Upper lobe of left lung (tissue), 6 donors: ENCODE results near the gene CLIP4. TPM values are rescaled to one million over a fixed set of nuclear protein-coding genes. Genes with fewer than 3 reads are reported as not detected.

Experiments
- ATAC-seq, 2 donors: fragments of 200-7000 bp; cut with Tn5 transposase; one replicate each; pipeline ENCODE4 v1.9.1; 2022; ENCODE audit warnings: mild to moderate bottlenecking in 2 of 2, moderate library complexity in 2 of 2; ENCODE audit not compliant: low FRiP score in 2 of 2
- DNase-seq, 2 donors: peaks; one replicate each; pipeline ENCODE4 v3.0.0-alpha.2; 2019 to 2020
- H3K27ac ChIP-seq, 4 donors: fragments of 200-600 bp; sonication (generic); one replicate each; pipeline ENCODE4 v1.5.1; 2016 to 2019
- H3K27me3 ChIP-seq, 4 donors: fragments of 200-600 bp; sonication (generic); one replicate each; pipeline ENCODE4 v1.5.1; 2017 to 2019
- H3K36me3 ChIP-seq, 4 donors: fragments of 200-600 bp; sonication (generic); one replicate each; pipeline ENCODE4 v1.5.1; 2016 to 2019
- H3K4me1 ChIP-seq, 4 donors: fragments of 200-600 bp; sonication (generic); one replicate each; pipeline ENCODE4 v1.5.1; 2018 to 2019
- H3K4me3 ChIP-seq, 4 donors: fragments of 200-600 bp; sonication (generic); one replicate each; pipeline ENCODE4 v1.5.1; 2017 to 2019; ENCODE audit warnings: mild to moderate bottlenecking in 2 of 4, moderate library complexity in 1 of 4
- H3K9me3 ChIP-seq, 4 donors: fragments of 200-600 bp; sonication (generic); one replicate each; pipeline ENCODE4 v1.5.1; 2018 to 2019
- CTCF ChIP-seq, 6 experiments: fragments of 450-650 bp in 4 of 6; fragments of 200-600 bp in 2 of 6; sonication (generic) in 2 of 6; IDR thresholded peaks; one replicate each; pipeline ENCODE4 v1.5.1; 2016 to 2019; ENCODE audit warnings: antibody characterized with exemption in 6 of 6
- EP300 ChIP-seq, 4 donors: sonication (generic); formaldehyde crosslinking; IDR thresholded peaks; one replicate each; pipeline ENCODE4 v1.5.1; 2017; ENCODE audit warnings: antibody characterized with exemption in 4 of 4, control low read depth in 2 of 4
- POLR2A ChIP-seq, 4 donors: fragments of 450-650 bp; IDR thresholded peaks; one replicate each; pipeline ENCODE4 v1.5.1; 2016 to 2017; ENCODE audit warnings: antibody characterized with exemption in 4 of 4, mild to moderate bottlenecking in 2 of 4
- POLR2AphosphoS5 ChIP-seq, 2 donors: sonication (generic); formaldehyde crosslinking; IDR thresholded peaks; one replicate each; pipeline ENCODE4 v1.5.1; 2017; ENCODE audit warnings: antibody characterized with exemption in 2 of 2
- WGBS, 2 donors: methylation state at CpG; one replicate each; pipeline ENCODE4 v1.1.5; 2017 to 2018; 5-methylcytosine and 5-hydroxymethylcytosine counted together
- total RNA-seq, 6 donors: library from RNA; depleted of rRNA in 4 of 6; stranded (reverse); fragments of >200 nt in 4 of 6; gene quantifications; one replicate each; pipeline versions ENCODE4 v1.1.0 to v1.2.1, GENCODE V29; 2016 to 2021
- donor health status: DM: no; HTN: no; CAD: no; lungs with moderate emphysema.
- donor health status: DM: no; HTN: yes; CAD: no; lungs with severe emphysema.

Gene CLIP4
- total RNA-seq, 6 donors from 2014 or later, result 46.0 to 104 (median 69.5) TPM

GRCh38 chr2:29139152-29139551 is 23.9 kb downstream of the CLIP4 start:
- Histone ChIP-seq H3K36me3 (peaks cover 2 to 7% (median 4%) of the 10 kb centered on the region in 4 donors), H3K4me3 (no peak overlapping the region), H3K27ac (no peak overlapping the region), H3K9me3 (peaks cover 0 to 3% (median 0%) of the 10 kb centered on the region in 4 donors), H3K27me3 (no peaks in the 10 kb centered on the region), H3K4me1 (no peaks in the 10 kb centered on the region)
- WGBS, 2 donors, result 94 to 99% methylated on average over 3 of the region's 3 CpGs
- DNase-seq (no peak), ATAC-seq (no peak)
- TF ChIP-seq POLR2AphosphoS5 (IDR thresholded peaks at IDR 0.05), result no peak
- no peak for TF ChIP-seq EP300 (IDR thresholded peaks at IDR 0.05)
- no peak for TF ChIP-seq POLR2A (IDR thresholded peaks at IDR 0.05)
- TF ChIP-seq CTCF (IDR thresholded peaks at IDR 0.05), result no peak

GRCh38 chr2:29139731-29140130 is 24.5 kb downstream of the CLIP4 start:
- no peak overlapping the region for H3K4me3 ChIP-seq
- TF ChIP-seq POLR2A (IDR thresholded peaks at IDR 0.05) (no peak), POLR2AphosphoS5 (IDR thresholded peaks at IDR 0.05) (no peak), CTCF (IDR thresholded peaks at IDR 0.05) (no peak)
- 41 to 71% methylated on average over 1 of the region's 1 CpG for WGBS, 2 donors
- no peaks in the 10 kb centered on the region for H3K4me1 ChIP-seq
- peaks cover 0 to 3% (median 0%) of the 10 kb centered on the region in 4 donors for H3K9me3 ChIP-seq
- H3K36me3 ChIP-seq, result peaks cover 3 to 10% (median 7%) of the 10 kb centered on the region in 4 donors
- ATAC-seq (no peak), DNase-seq (no peak)
- no peak overlapping the region for H3K27ac ChIP-seq
- H3K27me3 ChIP-seq, result no peaks in the 10 kb centered on the region

DNA sequence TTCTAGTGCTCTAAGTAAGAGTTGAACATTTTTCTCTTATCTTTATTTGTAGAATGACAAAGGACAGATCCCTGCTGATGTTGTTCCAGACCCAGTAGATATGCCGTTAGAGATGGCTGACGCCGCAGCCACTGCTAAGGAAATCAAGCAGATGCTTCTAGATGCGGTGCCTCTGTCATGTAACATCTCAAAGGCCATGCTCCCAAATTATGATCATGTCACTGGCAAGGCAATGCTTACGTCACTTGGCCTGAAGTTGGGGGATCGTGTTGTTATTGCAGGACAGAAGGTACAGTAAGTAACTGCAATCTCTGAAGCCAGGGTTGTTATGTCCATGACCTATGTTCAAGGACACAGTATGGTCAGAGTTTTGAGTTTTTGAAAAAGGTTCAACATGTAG is 28.4 kb downstream of the CLIP4 start:
- Histone ChIP-seq H3K4me3 (no peak overlapping the region), H3K27me3 (no peaks in the 10 kb centered on the region), H3K27ac (no peak overlapping the region), H3K9me3 (peaks cover 0 to 3% (median 0%) of the 10 kb centered on the region in 4 donors), H3K4me1 (no peaks in the 10 kb centered on the region), H3K36me3 (peaks cover 0 to 21% (median 8%) of the 10 kb centered on the region in 4 donors)
- ATAC-seq, result no peak
- no peak for TF ChIP-seq POLR2AphosphoS5 (IDR thresholded peaks at IDR 0.05)
- no peak for TF ChIP-seq POLR2A (IDR thresholded peaks at IDR 0.05)
- TF ChIP-seq CTCF (IDR thresholded peaks at IDR 0.05), result no peak
- no peak for TF ChIP-seq EP300 (IDR thresholded peaks at IDR 0.05)
- no peak for DNase-seq
- WGBS, 2 donors, result 91% methylated on average over 6 of the region's 6 CpGs

DNA sequence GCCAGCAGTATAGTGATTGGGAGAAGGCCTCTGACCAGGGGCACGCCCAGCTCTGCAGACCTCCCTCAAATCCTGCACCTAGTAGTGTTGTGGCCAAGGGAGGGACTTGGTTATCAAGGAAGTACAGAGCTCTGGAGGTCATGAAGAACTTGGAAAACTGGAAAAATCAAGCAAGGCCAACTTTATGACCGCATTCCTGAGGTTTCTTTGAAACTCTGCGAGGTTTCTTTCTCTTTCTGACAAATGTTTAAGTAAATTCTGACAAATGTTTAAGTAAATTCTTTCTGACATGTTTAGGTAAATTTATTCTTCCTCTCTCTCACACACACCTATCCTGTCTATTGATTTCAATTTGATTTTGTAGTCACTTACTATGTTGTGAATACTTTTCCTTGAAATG is 31.0 kb downstream of the CLIP4 start:
- no peak overlapping the region for H3K27ac ChIP-seq
- WGBS, 2 donors, result 80 to 91% methylated on average over 3 of the region's 3 CpGs
- H3K9me3 ChIP-seq, result no peaks in the 10 kb centered on the region
- H3K4me1 ChIP-seq, result no peaks in the 10 kb centered on the region
- ATAC-seq (no peak), DNase-seq (no peak)
- no peak for TF ChIP-seq POLR2A (IDR thresholded peaks at IDR 0.05)
- TF ChIP-seq CTCF (IDR thresholded peaks at IDR 0.05), result no peak
- no peak for TF ChIP-seq EP300 (IDR thresholded peaks at IDR 0.05)
- no peak for TF ChIP-seq POLR2AphosphoS5 (IDR thresholded peaks at IDR 0.05)
- no peaks in the 10 kb centered on the region for H3K27me3 ChIP-seq
- no peak overlapping the region for H3K4me3 ChIP-seq
- H3K36me3 ChIP-seq, result peaks cover 0 to 21% (median 8%) of the 10 kb centered on the region in 4 donors

- ATAC-seq (no peak), DNase-seq (no peak)
- H3K36me3 ChIP-seq, result peaks cover 5 to 21% (median 8%) of the 10 kb centered on the region in 4 donors
- H3K9me3 ChIP-seq, result no peaks in the 10 kb centered on the region
- no peaks in the 10 kb centered on the region for H3K27me3 ChIP-seq
- no peaks in the 10 kb centered on the region for H3K4me1 ChIP-seq
- H3K27ac ChIP-seq, result no peak overlapping the region
- TF ChIP-seq POLR2A (IDR thresholded peaks at IDR 0.05) (no peak), POLR2AphosphoS5 (IDR thresholded peaks at IDR 0.05) (no peak), EP300 (IDR thresholded peaks at IDR 0.05) (no peak), CTCF (IDR thresholded peaks at IDR 0.05) (no peak)
- WGBS, 2 donors, result 57 to 60% methylated on average over 3 of the region's 3 CpGs
- H3K4me3 ChIP-seq, result no peak overlapping the region
Measured at GRCh38 chr2:29147963-29148362, 32.7 kb downstream of the CLIP4 start.
